Inferior parietal cortex (tissue), 1 donor: Measurements from ENCODE around the gene DPH5.
A peak's percentile ranks its signal among the peaks of the same experiment; 100 is the strongest.
"Not testable (repeated sequence)": the region's sequence is repeated elsewhere in the genome, so short reads cannot be mapped to it uniquely, and the experiment has no call there.

Experiments
- DNase-seq: peaks from one replicate; pipeline ENCODE4 v3.0.0-alpha.2; 2016; ENCODE audit errors: extremely low spot score

Gene DPH5, protein sequence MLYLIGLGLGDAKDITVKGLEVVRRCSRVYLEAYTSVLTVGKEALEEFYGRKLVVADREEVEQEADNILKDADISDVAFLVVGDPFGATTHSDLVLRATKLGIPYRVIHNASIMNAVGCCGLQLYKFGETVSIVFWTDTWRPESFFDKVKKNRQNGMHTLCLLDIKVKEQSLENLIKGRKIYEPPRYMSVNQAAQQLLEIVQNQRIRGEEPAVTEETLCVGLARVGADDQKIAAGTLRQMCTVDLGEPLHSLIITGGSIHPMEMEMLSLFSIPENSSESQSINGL

DNA sequence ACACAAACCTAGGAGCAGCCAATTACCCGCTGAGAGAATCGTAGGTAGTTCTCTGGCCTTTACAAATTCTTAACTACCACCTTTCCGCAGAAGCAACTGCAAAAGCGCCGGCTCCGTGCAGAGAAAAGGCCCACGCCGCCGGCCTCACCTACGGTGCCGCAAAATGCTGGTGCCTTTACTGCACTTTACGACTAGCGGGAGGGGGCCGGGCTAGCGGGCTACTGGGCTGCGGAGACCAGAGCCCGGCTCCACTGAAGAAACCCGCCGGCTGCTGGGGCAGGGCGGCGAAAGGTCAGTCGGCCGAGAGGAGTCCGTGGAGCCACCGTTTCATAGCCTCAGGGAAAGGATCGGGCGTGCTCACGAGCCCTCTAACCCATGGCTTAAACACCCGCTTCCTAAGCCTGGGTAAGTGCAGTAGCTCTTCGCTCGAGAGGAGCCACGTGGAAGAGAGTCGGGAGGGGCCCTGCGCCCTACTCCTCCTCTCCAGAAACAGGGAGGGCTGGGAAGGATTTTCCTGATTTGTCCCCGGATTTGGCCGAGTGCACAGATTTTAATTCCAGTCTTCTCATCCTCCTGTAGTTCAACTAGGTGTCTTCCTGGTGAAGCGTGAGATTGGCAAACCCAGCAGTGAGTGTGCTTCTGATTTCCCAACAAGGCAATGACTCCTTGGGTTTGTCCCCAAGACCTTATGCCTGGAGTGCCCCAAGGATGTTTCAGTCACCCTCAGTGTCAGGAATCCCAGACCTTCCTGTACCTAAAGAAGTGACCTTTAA is at the start of gene DPH5:
TSS of gene DPH5 (minus strand) at position 128 of the 773 bp plus-strand sequence. CDS start 341 bp downstream, outside the sequence.
- peak; percentile 89 for DNase-seq

DNA sequence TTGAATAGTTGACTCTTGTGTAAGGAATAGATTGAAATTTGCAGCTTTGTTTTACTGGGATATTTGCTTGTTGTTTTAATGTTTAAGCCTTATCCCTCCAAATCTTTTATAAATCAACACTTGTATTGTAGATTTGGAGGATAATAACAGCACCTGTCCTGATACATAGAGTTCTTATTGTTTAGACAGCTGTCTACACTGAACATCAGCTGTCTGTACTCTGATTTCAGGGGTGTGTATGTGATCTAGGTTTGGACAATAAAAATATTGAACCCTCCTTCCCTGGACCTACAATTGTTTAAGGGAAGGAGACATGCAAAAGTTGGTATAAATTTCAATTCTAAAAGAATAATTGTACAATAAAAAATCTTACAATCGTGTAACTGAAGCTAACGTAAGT is 48.3 kb upstream of the DPH5 start:
- no peak for DNase-seq

DNA sequence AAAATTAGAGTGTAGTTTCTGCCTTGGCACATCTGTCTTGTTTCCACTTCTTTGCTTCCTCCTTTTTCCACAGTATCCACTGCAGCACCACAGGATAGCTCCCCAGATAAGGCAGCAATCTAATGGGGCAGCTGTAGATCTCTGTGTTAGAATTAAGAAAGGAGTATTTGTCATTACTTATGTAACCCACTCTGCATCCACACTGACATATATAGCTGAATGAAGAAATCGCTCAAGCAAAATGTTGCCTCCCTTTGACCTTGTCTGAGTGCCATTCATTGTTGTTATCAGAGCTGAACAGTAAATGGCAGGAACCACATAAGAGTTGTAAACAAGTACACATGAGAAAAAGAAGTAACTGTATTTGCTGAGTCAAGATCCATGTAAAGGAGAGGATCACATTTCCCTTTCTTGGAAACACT is 45.9 kb upstream of the DPH5 start:
- no peak for DNase-seq

DNA sequence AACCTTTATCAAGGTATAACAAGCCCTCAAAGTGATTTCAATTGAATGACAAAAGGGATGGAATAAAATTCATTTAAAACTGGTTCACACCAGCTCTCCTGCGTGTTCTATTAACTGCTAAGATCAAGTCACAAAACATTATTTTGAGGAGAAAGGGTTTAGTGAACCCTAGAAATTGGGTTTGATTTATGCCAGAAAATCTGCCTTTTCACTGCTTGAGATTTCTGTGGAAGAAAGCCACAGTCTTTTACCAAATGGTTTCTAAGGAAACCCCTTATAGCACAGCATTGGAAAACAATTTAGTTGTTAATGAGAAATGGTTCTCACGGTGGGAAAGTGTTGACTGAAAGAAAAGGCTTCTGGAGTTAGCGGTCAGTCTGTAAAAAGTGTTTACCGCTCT is 43.6 kb upstream of the DPH5 start:
- peak; percentile 31 for DNase-seq

DNA sequence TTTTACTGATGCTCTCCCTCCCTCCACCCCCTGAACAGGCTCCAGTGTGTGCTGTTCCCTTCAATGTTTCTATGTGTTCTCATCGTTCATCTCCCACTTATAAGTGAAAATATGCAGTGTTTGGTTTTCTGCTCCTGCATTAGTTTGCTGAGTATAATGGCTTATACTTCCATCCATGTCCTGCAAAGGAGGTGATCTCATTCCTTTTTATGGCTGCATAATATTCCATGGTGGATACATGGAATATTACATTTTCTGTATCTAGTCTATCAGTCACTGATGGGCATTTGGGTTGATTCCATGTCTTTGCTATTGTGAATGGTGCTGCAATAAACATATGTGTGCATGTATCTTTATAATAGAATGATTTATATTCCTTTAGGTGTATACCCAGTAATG is 41.4 kb upstream of the DPH5 start:
- not testable (repeated sequence) for DNase-seq

DNA sequence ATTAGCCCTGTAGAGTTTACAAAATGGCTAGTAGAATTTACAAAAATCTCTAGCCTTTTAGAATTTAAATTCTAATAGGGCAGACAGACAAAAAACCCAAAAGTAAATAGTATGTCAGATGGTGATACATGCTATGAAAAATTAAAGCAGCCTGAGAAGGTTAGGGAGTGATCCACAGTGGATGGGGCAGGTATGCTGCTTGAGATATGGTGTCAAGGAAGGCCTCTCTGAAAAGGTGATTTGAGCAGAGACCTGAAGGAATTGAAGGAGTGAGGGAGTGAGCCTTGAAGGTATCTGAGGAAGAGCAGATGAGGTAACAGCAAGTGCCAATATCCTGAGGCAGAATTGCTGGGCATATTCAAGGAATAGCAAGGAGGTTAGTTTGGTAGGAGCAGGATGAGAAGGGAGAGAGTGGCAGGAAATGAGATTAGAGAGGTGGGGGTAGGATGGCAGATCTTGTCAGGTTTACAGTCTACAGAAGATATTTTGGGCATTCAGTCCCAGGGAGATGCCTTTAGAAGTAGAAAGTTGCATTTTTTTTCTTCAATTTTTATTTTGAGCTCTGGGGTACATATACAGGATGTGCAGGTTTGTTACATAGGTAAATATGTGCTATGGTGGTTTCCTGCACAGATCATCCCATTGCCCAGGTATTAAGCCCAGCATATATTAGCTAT is 40.8 kb upstream of the DPH5 start:
- DNase-seq: no peak

DNA sequence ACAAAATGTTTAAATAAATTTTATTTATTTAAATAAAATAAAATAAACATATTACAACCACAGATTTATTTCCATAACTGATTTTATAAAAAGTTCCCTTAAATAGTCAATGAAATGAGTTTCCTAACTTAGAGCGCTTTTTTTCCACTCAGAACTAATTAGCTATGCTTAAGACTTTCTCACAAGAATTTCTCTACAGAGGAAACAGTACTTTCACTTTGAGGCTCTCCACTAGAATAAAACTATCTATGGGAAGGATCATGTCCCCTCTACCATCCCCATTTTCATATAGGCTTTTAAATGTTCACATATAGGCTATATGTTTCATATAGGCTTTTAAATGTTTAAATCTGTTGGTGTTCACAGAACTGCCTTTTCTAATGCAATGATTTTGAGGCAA is 40.0 kb upstream of the DPH5 start:
- no peak for DNase-seq

DNA sequence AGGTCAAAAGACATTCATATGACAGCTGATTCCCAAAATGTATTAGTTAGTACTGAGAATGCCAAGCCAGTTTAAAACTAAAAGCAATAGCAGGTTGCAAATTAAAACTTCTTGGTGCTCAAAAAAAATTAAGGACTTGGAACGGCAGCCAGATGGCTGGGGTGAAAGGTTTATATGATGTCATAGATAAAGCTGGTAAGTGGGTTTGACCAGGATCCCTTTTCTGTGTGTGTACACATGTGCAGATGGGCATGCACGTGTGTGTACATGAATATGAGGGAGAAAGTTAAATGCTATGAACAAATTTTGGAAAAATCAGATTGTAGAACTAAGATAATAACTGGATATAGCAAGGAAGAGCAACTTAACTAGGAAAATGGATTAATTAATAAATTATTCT is 39.1 kb upstream of the DPH5 start:
- DNase-seq: no peak

DNA sequence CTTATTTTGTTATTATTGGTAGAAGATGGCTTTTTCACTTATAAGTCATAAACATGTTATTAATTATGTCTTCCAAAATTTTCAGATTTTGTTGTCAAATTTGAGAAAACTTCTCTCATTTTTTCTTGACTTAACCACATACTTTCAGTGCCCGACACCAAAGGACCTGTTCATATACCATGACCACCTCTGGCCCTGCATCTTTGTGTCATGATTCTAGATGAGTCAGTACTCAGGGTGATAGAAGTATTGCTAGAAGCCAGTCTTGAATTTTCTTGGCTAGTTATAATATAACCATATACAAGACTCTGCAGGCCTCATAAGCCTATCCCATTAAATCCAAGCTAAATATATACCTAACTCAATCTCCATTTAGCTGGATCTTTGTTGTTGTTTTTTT is 35.4 kb upstream of the DPH5 start:
- DNase-seq: no peak

DNA sequence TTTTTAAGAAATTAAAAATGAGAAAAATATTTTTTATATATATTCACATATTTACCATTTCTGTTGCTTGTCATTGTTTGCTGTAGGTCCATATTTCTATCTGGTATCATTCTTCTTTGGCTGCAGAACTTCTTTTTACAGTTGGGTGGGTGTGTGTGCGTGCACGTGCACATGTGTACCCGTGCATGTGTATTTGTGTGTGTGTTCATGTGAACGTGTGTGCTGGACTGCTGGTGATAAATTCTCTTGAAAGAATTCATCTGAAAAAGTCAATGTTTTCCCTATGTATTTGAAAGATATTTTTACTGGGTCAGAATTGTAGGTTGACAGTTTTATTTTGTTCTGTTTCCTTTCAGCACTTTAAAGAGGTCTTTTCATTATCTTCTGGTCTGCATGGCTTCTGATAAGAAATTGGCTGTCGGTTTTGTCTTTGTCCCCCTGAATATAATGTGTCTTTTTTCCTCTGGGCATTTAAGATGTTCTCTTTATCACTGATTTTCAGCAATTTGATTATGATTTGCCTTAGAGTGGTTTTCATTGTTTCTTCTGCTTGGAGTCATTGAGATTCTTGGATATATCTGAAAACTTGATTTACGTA is 34.5 kb upstream of the DPH5 start:
- no peak for DNase-seq

DNA sequence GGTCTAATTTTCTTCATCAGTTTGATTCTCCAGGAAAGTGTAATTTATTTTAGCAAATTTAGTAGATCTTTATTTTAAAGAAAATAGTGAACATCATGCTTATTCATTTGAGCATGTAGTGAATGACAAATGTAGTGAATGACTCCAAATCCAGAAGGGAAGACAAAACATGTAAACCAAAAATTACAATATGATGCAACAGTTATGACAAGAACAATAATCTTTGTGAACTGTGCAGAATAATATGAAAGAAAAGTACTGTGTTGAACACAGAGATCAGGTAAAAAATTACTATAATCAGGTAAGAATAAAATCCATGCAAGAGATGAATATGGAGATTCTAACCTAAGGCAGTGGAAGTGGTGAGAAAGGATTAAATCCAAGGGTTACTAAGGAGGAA is 30.0 kb upstream of the DPH5 start:
- DNase-seq: no peak

DNA sequence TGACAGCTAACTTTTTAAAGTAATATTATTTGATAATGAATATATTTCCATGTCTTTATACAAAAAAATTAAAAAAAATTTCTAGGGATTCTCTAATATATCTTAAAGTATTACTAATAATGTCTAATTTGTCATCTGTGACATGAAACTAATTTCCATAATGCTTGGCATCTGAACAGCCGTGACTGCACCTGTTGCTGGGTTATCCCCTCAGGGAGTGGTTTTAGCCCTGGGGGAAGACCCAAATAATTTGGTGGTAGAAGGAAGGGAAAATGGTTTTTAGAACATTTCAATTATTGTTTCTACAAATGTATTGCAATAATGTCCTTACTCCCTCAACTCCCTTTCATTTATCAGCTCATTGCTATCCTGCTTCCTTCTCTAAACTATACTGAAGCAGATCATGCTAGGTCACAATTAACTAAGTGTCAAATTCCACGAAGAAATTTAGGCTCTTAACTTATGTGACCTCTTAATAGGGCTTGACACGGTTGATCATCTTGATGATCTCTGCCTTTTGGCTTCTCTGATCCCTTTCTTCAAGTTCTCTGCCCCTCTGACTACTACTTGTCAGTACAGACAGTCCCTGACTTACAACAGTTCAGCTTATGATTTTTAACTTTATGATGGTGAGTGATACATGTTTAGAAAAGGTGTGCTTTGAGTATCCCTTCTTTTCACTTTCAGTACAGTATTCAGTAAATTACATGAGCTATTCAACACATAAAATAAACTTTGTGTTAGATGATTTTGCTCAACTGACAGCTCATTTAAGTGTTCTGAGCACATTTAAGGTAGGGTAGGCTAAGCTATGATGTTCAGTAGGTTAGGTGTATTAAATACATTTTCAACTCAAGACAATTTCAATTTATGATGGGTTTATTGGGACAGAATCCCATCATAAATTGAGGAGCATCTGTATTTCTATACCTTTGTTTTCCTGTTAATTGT is 26.4 kb upstream of the DPH5 start:
- no peak for DNase-seq

DNA sequence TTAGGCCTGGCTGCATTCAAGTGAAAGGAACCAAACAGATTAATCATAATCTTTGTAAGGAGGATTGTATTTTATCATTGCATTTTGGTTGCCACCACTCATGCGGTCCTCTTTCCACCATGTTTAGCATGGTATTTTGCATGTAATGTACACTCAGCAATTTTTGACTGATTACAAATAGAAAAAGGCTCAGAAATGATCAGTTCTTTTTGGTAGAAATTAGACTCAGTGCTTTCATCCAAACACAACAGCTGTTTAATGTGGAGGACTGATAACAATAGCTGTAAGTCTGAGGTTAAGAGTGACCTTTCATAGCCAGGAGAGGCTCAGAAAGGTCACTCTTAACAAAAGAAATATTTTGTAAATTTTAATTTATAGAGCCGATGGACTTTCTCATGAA is 25.3 kb upstream of the DPH5 start:
- no peak for DNase-seq

DNA sequence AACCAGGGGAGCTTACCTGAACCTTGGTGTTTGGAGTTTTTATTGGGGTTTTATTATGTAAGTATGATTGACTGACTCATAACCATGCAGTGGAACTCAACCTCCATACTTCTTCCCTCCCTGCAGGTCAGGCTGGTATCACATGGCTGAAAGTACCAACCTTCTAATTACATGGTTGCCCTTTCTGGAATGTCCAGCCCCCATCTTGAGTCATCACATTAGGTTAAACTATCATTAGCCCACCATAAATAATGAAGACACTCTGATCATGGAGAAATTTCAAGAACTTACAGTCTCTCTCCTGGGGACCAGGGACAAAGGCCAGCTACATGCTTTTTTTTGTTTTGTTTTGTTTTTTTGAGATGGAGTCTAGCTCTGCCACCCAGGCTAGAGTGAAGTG is 19.2 kb upstream of the DPH5 start:
- DNase-seq: no peak

DNA sequence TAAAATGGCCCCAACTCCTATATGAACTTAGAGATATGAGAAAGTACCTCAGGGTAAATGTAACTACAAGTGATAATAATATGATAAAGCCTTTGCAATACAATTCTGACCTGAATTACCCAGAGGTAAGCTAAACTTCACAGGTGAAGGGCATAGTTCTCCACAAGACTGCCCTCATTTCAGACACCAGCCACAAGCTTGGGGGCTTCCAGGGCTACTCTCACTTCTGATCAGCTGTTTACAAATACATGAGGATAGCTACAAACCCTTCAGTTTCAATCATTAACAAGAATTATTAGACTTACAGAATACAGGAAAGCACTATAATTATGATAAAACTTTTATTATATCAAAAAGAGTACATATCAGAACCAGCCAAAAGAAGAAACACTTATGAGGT is 18.7 kb upstream of the DPH5 start:
- no peak for DNase-seq

DNA sequence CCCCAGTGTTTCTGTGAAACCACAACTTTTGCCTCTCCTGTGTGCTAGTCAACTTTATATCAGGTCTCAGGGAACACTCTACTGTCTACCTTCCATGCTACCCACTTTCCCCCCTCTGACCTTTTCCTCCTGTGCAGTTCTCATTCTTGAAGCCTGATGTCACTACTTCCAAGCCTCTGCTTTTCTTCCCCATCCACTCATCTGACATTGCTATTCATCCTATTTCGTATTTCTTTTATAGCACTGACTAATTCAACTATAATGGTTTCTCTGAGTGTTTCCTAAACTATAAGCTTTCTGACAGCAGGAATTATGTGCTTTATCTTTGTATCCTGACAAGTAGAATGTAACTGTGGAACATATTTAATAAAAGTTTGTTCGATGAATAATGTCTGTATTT is 18.2 kb upstream of the DPH5 start:
- no peak for DNase-seq

DNA sequence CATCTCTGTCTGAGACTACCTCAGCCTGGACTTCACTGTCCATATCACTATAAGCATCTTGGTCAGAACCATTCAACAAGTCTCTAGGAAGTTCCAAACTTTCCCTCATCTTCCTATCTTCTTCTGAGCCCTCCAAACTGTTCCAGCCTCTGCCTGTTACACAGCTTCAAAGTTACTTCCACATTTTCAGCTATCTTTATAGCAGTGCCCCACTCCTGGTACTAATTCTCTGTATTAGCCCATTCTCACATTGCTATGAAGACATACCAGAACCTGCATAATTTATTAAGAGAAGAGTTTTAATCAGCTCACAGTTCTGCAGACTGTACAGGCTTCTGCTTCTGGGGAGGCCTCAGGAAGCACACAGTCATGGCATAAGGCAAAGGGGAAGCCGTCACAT is 15.7 kb upstream of the DPH5 start:
- DNase-seq: no peak

DNA sequence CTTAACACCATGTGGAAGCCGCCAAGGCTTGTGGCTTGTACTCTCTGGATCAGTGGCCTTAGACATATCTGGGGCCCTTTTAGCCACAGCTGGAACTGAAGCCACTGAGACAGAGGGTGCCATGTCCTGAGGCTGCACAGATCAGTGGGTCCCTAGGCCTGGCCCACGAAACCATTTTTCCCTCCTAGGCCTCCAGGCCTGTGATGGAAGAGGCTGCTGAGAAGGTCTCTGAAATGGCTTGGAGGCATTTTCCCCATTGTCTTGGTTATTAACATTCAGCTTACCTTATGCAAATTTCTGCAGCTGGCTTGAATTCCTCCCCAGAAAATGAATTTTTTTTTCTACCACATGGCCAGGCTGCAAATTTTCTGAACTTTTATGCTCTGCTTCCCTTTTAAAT is 15.1 kb upstream of the DPH5 start:
- DNase-seq: no peak

DNA sequence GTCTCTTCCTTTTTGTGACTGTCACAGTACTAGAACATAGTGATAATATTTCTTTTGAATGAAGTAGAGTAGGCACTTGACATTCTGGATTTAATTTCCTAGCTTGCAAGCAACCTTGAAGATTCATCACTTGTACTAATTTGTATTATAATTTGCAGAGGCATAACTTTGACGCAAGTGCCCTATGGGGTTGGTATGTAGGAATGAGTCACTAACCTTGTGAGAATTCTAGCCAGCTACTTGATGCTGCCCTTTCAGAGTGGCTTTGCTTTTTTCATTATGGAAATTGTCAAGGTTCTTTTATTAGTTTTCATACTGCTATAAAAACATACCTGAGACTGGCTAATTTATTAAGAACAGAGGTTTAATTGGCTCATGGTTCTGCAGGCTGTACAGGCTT is 13.7 kb upstream of the DPH5 start:
- DNase-seq: no peak

DNA sequence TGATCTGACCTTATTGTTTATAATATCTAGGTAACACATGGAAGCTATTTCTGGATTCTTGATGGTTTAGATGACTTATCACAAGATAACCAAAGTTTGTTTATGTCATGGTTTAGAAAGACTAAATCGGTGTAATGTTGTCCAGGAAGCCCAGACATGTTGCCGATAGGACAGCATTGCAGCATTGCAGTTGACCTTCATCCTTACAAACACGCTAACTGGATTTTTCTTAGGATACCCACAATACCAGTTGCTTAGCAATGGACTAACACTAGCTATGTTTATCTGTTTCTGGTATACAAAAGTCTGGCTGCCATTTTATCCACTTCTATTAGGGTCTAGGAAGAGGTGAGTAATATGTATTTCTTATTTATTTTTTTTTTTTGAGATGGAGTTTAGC is 11.7 kb upstream of the DPH5 start:
- no peak for DNase-seq

DNA sequence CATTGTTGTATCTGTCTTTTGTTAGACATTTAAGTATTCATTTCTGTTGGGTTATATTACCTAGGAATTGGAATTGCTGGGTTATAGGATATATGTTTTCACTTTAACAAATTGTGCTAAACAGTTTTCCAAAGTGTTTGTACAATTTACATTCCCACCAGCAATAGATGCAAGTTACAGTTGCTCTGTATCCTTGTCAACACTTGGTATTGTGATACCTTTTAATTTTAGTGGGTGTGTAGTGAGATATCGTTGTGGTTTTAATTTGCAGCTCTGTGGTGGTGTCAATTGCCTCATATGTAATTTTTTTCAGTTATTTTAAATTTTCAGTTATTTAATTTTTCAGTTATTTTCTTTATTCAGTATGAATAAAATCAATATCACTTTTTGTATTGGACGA is 7.4 kb upstream of the DPH5 start:
- no peak for DNase-seq
